GM18870 (cell line): ENCODE data around the gene TOPAZ1.
"Not testable (repeated sequence)": the region's sequence is repeated elsewhere in the genome, so short reads cannot be mapped to it uniquely, and the experiment has no call there.

ENCODE experiments used
- ATAC-seq: cut with Tn5 transposase; IDR thresholded peaks from one replicate; pipeline ENCODE4 v1.9.1; 2021; ENCODE audit warnings: moderate library complexity; ENCODE audit not compliant: unreplicated experiment

The TOPAZ1 gene

DNA sequence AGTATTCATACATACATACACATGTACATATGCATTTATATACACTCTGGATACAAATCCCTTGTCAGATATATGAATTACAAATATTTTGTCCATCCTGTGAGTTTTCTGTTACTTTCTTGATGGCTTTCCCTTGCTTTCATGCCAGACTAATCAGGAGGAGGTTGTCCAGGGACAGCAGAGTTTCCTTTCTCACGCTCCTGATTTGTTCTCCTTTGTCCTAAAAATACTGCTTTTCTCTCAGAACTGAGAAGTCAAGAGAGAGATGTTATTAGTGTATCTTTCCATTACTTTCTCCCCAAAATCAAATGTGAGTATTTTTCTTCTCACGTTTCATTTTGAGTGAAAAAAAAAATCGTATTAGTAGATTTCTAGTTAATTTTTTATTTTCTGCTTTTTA, 84.8 kb downstream of the TOPAZ1 start:
- ATAC-seq = no peak

GRCh38 chr3:44329946-44330345, 88.3 kb downstream of the TOPAZ1 start:
- no peak for ATAC-seq

- no peak for ATAC-seq
Measured at GRCh38 chr3:44330444-44330843, 88.8 kb downstream of the TOPAZ1 start.

DNA sequence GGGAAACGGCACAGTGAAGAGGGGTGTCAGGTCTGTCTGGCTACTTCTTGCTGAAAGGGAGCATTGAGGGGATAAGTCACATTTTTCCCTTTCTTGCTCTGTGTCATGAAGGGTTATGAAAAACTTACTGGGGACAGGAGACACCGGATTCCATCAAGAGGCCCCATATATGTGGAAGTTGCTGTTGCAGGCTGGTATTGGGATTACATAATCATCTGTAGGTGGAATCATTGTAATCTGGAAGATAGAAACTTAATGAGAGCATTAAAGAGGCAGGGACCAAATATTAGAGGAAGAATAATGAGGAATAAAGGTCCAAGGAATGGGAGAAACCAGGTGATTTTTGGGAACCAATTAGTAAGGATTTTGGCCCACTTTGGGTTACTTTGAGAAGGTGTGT, 92.6 kb downstream of the TOPAZ1 start:
- ATAC-seq = no peak

DNA sequence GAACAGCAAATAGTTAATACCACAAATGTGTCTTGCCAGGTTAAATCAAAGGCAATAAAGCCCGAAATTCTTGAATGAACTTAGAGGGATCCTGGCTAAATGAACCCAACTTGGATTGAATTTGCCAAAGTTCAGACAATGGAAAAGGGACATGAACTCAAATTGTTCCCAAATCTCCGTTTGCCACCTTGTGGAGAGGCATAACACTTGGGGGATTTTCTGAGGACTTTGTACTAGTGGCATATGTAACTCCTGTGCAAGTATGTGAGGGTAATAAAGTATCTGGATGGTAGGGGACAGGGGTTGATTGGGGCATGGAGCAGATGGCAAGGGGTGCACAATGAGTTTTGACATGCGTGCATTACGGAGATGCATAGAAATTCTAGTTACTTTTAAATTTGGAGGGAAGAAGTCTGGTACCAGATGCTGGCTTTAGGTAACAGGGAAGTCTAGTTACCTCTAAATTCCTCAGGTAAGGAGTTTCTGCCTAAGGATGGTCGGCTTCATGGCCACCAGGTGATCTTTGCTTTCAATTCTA, 95.6 kb downstream of the TOPAZ1 start:
- ATAC-seq = no peak

GRCh38 chr3:44338010-44338827, 96.5 kb downstream of the TOPAZ1 start, which contains the start of gene TCAIM:
Gene TCAIM, plus strand, starts transcription at chr3:44338766. Its CDS starts 16,017 bp downstream, at chr3:44354783.
- ATAC-seq = peak; percentile 88

DNA sequence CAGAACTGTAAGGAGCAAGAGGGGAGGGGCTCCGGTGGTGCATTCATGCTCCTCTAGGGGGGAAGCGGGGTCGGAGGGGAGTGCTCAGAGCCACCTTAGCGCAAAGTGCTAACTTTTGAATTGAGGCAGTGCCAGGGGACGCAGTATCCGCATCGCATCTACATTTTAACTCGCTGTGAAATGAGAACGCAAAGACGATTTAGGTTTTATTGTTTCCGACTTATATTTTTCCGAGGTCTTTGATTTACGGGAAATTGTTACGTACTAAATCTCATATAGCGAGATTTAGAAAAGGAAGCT, 97.1 kb downstream of the TOPAZ1 start:
- ATAC-seq = no peak

GRCh38 chr3:44339181-44340057, 97.7 kb downstream of the TOPAZ1 start:
- no peak for ATAC-seq

DNA sequence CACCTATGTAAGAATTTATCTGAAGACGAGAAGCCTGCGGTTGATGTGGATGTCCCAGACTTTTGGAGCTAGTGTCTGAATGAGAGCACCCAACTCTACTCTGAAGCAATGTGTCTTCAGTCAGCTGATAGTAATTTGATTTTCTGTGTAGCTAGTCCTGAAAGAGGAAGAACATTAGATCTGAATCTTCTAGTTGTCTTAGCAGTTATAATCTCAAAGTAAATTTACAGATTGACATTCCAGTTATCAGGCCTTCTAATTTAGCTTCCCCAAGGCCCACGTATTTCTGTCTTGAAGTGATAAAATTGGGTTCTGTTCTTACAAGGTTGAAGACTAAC, 98.3 kb downstream of the TOPAZ1 start:
- ATAC-seq = no peak

DNA sequence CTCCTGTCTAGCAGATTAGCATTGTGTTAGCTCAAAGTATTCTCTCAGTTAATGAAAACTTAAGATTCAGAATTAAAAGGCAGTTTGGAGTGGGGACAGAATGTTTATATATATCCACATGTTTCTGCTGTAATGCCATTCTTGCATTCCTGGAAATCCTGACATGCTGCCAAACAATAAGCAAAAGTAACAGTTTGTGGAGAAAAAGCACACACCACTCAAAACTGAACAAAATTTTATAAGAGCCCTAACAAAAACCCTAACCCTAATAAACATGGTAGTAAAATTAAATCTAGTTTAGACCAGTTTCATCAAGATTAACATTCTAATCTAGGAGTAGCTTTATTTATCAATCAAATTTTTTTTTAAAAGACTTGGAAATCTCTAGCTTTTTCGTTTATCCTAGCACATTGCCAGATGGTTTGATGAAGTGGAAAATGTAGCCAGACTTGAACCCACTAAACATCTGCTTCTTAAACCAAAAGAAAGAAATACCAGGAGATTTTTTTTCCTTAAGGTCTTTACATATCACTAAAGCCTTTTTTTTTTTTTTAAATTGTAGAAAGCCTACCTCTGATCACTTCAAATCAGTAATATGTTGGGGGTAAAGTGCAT, 100.6 kb downstream of the TOPAZ1 start:
- no peak for ATAC-seq

DNA sequence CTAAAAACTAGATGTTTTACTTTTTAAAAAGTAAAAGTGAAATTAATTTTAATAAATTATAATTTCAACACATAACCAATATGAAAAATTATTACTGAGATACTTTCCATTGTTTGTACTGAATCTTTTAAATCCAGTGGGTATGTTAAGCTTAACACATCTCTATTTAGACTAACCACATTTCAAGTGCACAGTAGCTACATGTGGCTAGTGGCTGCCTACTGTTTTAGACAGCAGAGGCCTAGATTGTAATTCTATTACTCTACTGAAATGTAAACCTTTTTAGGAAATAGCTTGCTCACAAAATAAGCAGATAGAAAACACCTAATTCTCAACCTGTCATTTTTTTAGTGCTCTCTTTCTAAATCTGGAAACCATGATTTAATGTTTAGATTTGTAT, 101.7 kb downstream of the TOPAZ1 start:
- ATAC-seq = no peak

DNA sequence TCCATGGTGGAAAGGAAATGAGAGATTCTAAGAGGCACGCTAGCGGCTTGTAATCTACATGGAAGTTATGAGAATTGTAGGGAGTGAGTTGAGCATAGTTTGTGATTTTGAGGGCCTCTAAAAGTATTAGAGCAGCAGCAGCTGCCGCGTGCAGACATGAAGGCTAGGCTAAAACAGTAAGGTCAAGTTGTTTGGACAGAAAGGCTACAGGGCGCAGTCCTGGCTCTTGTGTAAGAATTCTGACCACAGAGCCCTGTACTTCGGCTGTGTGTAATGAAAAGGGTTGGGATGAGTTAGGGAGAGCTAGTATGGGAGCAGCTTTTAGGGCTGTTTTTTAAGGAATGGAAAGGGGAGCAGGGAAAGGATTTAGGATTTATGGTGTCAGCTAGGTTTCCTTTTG, 104.9 kb downstream of the TOPAZ1 start:
- ATAC-seq = not testable (repeated sequence)

DNA sequence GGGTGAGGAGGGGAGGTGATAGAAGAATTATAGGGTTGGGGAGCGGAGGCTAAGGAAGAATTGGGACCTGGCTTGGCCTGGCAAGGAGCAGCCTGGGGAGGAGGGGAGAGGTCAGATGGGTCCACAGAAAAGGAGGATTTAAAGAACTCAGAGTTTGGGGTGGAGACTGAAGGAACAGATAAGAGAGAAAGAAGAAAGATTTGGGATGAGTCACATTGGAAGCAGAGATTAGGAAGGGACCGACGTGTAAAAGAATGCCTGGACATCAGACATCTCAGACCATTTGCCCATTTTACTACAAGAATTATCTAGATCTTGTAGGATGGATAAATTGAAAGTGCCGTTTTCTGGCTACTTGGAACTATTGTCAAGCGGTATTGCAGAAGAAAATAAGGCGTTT, 107.3 kb downstream of the TOPAZ1 start:
- no peak for ATAC-seq

GRCh38 chr3:44353355-44353924, 111.8 kb downstream of the TOPAZ1 start:
- no peak for ATAC-seq

DNA sequence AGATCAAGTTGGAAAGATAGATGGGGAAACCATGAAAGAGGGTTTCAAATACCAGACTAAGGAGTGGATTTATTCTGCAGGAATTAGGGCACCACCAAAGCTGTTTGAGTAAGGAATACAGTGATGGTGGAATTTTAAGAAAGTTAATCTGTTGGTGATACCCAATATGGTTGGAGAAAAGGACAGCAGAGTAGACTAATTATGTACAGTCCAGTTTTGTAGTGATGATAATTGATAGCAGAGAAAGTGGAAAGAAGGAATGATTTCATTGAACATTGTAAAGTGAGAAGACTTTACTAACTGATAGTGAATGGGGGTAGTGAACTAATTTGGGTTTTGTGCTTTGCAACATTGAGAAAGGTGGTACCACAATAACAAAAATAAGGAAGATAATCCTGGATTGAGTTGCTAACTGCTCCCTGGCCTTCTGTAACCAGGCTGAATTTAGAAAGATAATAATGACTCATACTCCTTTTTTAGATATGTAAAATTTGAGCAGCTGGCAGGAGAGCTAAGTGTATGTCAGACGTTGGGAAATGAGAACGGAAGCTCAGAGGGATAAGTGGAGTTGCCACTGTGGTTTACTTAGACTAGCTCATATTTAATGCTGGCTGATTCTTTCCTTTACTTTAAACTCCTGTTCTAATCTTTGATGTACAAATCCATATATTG, 113.8 kb downstream of the TOPAZ1 start:
- ATAC-seq = no peak

GRCh38 chr3:44359146-44359751, 117.6 kb downstream of the TOPAZ1 start:
- no peak for ATAC-seq

- peak; percentile 84 for ATAC-seq
Measured at GRCh38 chr3:44363591-44363990, 121.9 kb downstream of the TOPAZ1 start.

DNA sequence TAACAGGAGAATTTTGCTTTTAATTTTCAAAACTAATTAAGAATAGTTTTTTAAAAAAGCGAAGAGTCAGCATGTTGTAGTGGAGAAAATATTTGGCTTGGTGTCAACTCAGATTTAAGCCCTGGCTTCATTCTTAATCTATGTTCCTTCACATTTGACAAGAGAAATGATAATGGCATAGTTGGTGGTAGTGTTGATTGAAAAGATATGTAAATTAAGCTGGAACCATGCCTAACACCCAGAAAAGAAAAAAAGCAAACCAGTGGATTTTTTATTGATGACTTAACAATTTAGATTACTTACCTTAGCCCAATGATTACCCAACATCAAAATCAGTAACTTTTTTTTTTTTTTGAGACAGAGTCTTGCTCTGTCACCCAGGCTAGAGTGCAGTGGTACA, 124.3 kb downstream of the TOPAZ1 start:
- ATAC-seq = no peak

DNA sequence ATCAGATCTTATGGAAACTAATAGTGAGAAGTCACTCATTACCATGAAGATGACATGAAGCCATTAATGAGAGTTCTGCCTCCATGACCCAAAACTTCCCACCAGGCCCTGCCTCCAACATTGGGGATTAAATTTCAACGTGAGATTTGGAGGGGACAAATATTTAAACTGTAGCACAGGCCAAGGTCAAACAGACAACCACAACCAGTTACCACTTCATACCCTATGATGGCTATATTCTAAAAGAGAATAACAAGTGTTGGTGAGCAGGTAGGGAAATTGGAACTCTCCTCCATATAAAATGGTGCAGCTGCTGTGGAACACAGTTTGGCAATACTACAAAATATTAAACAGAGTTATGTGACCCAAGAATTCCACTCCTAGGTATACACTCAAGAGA, 133.8 kb downstream of the TOPAZ1 start:
- no peak for ATAC-seq
